ENCODE data around the gene TMEM238L.
"Not testable (repeated sequence)": the region's sequence is repeated elsewhere in the genome, so short reads cannot be mapped to it uniquely, and the experiment has no call there.

Gene TMEM238L

GRCh38 chr17:10803830-10804475 is at the start of gene TMEM238L:
TSS of gene TMEM238L (minus strand) at chr17:10804099. CDS start at chr17:10803963, 136 bp downstream.
- no peak for TF ChIP-seq CTCF (IDR thresholded peaks at IDR 0.05; ENCODE audit: insufficient read depth, low read depth, low read length, missing control alignments)
- no peak for DNase-seq (ENCODE audit: low read depth)
- H3K4me3 ChIP-seq (ENCODE audit: low read depth, low read length): no peak within 1 kb of the TSS

GRCh38 chr17:10846636-10847035 is 42.7 kb upstream of the TMEM238L start:
- not testable (repeated sequence) for H3K4me3 ChIP-seq (ENCODE audit: low read depth, low read length)

GRCh38 chr17:10845388-10845751 is 41.5 kb upstream of the TMEM238L start:
- TF ChIP-seq CTCF (IDR thresholded peaks at IDR 0.05; ENCODE audit: insufficient read depth, low read depth, low read length, missing control alignments): no peak
- no peak overlapping the region for H3K4me3 ChIP-seq (ENCODE audit: low read depth, low read length)
- no peak for DNase-seq (ENCODE audit: low read depth)

More at GRCh38 chr17:10846636-10847035, 42.7 kb upstream of the TMEM238L start:
- not testable (repeated sequence) for DNase-seq (ENCODE audit: low read depth)

GRCh38 chr17:10844621-10845387 is 40.9 kb upstream of the TMEM238L start:
- H3K4me3 ChIP-seq (ENCODE audit: low read depth, low read length): no peak overlapping the region
- peak; percentile 94 for TF ChIP-seq CTCF (IDR thresholded peaks at IDR 0.05; ENCODE audit: insufficient read depth, low read depth, low read length, missing control alignments)
- DNase-seq (ENCODE audit: low read depth): peak; percentile 73

- no peak for TF ChIP-seq CTCF (IDR thresholded peaks at IDR 0.05; ENCODE audit: insufficient read depth, low read depth, low read length, missing control alignments)
- no peak for DNase-seq (ENCODE audit: low read depth)
- H3K4me3 ChIP-seq (ENCODE audit: low read depth, low read length): no peak overlapping the region
Observed at GRCh38 chr17:10843811-10844210, 39.9 kb upstream of the TMEM238L start.

GRCh38 chr17:10842658-10843057 is 38.8 kb upstream of the TMEM238L start:
- DNase-seq (ENCODE audit: low read depth): no peak
- TF ChIP-seq CTCF (IDR thresholded peaks at IDR 0.05; ENCODE audit: insufficient read depth, low read depth, low read length, missing control alignments): no peak
- no peak overlapping the region for H3K4me3 ChIP-seq (ENCODE audit: low read depth, low read length)

GRCh38 chr17:10838682-10839081 is 34.8 kb upstream of the TMEM238L start:
- DNase-seq (ENCODE audit: low read depth): no peak
- no peak for TF ChIP-seq CTCF (IDR thresholded peaks at IDR 0.05; ENCODE audit: insufficient read depth, low read depth, low read length, missing control alignments)
- no peak overlapping the region for H3K4me3 ChIP-seq (ENCODE audit: low read depth, low read length)

Measured in GM12865 (cell line).